ENCODE results near the gene TMEM147.

TMEM147 gene, protein sequence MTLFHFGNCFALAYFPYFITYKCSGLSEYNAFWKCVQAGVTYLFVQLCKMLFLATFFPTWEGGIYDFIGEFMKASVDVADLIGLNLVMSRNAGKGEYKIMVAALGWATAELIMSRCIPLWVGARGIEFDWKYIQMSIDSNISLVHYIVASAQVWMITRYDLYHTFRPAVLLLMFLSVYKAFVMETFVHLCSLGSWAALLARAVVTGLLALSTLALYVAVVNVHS

GRCh38 chr19:35545001-35545854 is at the start of gene TMEM147:
Gene TMEM147, plus strand, starts transcription at chr19:35545626. Its CDS starts 114 bp downstream, at chr19:35545740.
- peak; percentile 59 for DNase-seq (ENCODE audit: low read depth, low spot score)

- no peak for DNase-seq (ENCODE audit: low read depth, low spot score)
These were observed 48.0 kb upstream of the TMEM147 start for GRCh38 chr19:35497406-35497805.

DNA sequence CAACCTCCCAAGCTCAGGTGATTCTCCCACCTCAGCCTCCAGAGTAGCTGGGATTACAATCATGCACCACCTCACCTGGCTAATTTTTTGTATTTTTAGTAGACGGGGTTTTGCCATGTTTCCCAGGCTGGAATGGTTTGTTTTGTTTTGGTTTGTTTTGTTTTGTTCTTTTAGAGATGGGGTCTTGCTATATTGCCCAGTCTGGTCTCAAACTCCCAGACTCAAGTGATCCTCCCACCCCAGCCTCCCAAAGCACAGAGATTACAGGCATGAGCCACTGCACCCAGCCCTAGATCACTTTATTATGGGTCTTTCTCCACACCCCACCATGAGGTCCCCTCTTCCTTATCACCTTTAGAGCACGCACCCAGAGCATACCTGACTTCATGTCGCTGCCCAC is 47.2 kb upstream of the TMEM147 start:
- DNase-seq (ENCODE audit: low read depth, low spot score): no peak

DNA sequence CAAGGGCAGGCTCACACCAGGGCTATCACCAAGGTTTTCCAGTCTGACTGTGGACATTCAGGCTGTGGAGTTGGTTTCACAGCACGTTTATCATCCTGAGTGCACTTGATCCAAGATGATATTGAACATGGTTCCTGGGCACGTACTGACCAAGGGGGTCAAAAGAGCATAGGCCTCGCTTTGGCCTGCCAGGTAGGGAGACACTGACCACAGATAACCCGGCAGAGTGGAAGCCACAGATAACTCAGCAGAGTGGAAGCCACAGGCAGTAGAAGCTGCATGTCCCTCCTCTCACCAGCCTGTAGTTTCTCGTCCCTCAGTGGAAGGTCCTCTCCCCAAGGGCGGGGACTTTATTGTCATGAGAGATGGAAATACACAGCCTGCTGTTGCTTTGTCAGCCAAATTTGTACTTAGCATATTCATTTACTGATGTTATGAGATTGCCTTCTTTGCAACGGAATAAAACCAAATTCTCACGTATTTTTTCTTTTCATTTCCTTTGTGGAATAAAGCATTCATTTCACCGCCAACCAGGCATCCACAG is 46.4 kb upstream of the TMEM147 start:
- DNase-seq (ENCODE audit: low read depth, low spot score): no peak

- DNase-seq (ENCODE audit: low read depth, low spot score): no peak
These were observed 44.8 kb upstream of the TMEM147 start for GRCh38 chr19:35500611-35501010.

GRCh38 chr19:35501684-35502083 is 43.7 kb upstream of the TMEM147 start:
- DNase-seq (ENCODE audit: low read depth, low spot score): no peak

- no peak for DNase-seq (ENCODE audit: low read depth, low spot score)
These were observed 42.7 kb upstream of the TMEM147 start for GRCh38 chr19:35502751-35503150.

- DNase-seq (ENCODE audit: low read depth, low spot score): no peak
These were observed 39.4 kb upstream of the TMEM147 start for GRCh38 chr19:35506011-35506410.

- DNase-seq (ENCODE audit: low read depth, low spot score): no peak
These were observed 37.9 kb upstream of the TMEM147 start for GRCh38 chr19:35507561-35507960.

- no peak for DNase-seq (ENCODE audit: low read depth, low spot score)
These were observed 37.3 kb upstream of the TMEM147 start for GRCh38 chr19:35508129-35508528.

- no peak for DNase-seq (ENCODE audit: low read depth, low spot score)
These were observed 36.3 kb upstream of the TMEM147 start for GRCh38 chr19:35509018-35509652.

- peak; percentile 38 for DNase-seq (ENCODE audit: low read depth, low spot score)
These were observed 35.4 kb upstream of the TMEM147 start for GRCh38 chr19:35509861-35510625.

DNA sequence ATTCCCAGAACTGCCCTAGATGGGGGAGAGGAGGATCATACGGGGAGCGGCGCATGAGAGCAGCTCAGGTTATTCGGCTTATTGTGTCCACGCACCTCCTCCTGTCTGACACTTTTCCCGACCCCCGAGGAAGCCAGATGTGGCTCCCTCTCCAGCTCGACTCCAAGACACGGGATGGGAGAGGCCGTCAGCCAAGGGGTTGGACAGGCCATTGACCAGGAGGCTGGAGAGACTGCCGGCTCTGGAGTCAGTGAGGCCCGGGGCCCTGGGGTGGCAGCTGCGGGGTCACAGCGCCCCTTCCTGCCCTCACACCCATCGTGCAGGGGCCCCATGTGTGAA is 34.8 kb upstream of the TMEM147 start:
- DNase-seq (ENCODE audit: low read depth, low spot score): no peak

- DNase-seq (ENCODE audit: low read depth, low spot score): no peak
These were observed 34.1 kb upstream of the TMEM147 start for GRCh38 chr19:35511337-35511736.

- DNase-seq (ENCODE audit: low read depth, low spot score): no peak
These were observed 32.4 kb upstream of the TMEM147 start for GRCh38 chr19:35512831-35513627.

DNA sequence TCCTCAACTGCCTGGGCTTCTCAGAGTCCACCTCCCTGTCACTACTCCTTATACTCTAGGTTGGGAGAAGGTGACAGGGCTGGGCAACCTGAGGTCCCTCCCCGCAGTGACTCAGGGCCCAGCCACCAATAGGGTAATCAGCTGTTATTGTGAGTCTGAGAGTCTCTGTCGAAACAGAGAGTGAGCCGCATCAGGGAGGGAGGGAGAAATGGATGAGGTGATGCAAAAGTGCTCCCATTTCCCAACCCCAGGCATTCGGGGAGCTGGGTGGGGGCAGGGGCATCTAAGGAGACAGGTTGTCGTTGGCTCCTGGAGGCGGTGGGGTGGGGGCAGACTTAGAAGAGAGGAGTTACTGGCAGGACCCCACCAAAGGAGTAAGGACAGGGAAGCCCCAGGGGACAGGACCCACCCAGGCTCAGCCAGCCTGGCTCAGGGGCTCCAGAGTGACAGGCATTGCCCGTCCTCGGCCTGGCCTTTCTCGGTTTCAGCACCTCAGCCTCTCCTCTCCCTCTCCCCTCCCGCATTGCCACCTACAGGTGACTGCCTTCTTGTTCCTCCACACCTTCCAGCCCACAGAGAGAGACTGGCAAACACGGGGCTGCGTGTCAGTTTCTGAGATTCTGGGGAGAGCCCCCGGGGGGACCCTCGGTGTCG is 31.7 kb upstream of the TMEM147 start, which contains the start of gene DMKN:
Gene DMKN (minus strand): TSS at position 22 of the 654 bp plus-strand sequence. CDS start 174 bp downstream, outside the sequence.
- no peak for DNase-seq (ENCODE audit: low read depth, low spot score)

- DNase-seq (ENCODE audit: low read depth, low spot score): no peak
These were observed 31.1 kb upstream of the TMEM147 start for GRCh38 chr19:35514282-35514809.

- no peak for DNase-seq (ENCODE audit: low read depth, low spot score)
These were observed 29.1 kb upstream of the TMEM147 start for GRCh38 chr19:35516310-35516709.

- no peak for DNase-seq (ENCODE audit: low read depth, low spot score)
These were observed 28.1 kb upstream of the TMEM147 start for GRCh38 chr19:35517342-35517741.

DNA sequence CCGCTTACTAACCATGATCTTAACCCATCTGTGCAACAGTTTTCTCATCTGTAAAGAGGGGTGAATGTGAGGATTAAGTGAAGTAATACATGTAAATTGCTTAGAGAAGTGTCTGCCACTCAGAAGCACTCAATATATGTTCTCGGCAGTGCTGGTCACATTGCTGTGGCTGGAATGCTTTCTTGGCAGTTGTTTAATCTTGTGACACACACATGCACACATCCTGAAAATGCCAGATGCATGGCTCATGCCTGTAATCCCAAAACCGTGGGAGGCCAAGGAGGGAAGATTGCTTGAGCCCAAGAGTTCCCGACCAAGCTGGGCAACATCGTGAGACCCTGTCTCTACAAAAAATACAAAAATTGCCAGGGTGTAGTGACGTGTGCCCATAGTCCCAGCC is 27.1 kb upstream of the TMEM147 start:
- DNase-seq (ENCODE audit: low read depth, low spot score): no peak

Data from activated CD4-positive, CD25-positive, alpha-beta regulatory T cell treated with anti-CD3 and anti-CD28 coated beads, Interleukin-2, amount 50 U/mL, for 16 hours (primary cell).